GDM1 (cell line): ENCODE measurements around the gene ANKRD33B.
"Not testable (repeated sequence)": the region's sequence is repeated elsewhere in the genome, so short reads cannot be mapped to it uniquely, and the experiment has no call there.

ENCODE experiments used
- DNase-seq: peaks from one replicate; lab custom pipeline; 2025; lab: John Stamatoyannopoulos, UW

The ANKRD33B gene

GRCh38 chr5:10660720-10661387, 97.0 kb downstream of the ANKRD33B start:
- no peak for DNase-seq

GRCh38 chr5:10661401-10661800, 97.5 kb downstream of the ANKRD33B start:
- no peak for DNase-seq

DNA sequence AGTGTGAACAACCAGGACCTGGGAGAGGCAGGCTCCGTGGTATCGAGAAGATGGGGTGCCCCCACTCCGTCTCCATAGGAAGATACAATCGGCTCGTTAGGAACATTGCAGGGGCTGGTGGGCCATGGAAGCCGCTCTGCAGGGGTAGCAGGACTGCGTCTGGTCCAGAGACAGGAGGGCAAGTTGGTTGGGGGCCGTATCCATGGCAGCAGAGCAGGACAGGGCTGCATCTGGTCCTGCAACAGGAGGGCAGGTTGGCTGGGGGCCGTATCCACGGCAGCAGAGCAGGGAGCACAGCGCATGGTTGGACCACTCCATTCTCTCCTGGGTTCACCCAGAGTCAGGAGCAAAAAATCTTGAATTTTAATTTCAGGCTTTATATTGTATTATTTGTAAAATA, 98.2 kb downstream of the ANKRD33B start:
- DNase-seq, result no peak

GRCh38 chr5:10662661-10663488, 99.0 kb downstream of the ANKRD33B start:
- DNase-seq, result no peak

DNA sequence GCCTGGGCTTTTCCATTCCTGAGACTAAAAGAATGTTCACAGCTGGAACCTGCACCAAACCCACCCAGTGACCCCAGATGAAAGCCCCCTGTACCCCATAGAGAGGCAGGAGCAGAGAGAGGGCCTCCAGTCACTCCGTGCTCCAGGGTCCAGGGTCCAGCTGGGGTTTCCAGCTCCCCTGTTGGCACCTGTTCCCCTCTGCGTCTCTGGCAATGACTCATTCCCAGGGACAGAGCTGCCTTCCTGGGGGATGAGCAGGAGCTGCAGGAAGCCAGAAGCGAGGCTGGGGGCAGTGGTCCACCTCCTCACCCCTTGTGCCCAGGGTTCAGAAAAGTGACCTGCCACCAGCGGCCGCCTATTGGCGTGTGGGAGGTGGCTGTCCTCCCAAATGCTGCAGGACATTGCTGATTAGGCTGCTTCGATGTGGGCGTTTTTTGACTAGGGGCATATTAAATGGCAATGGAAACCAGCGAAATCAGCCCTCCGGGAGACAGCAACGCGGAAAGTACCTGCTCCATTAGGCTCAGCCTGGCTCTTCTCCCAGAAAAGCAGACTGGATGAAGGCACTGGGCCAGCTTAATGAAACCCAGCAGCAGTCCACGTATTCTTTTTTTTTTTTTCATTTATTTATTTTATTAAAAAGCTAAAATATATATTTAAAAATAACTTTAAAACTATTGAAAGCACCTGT, 99.8 kb downstream of the ANKRD33B start:
- DNase-seq, result no peak

- not testable (repeated sequence) for DNase-seq
Observed at GRCh38 chr5:10664180-10664769, 100.4 kb downstream of the ANKRD33B start.

- DNase-seq, result no peak
Observed at GRCh38 chr5:10665799-10666198, 101.9 kb downstream of the ANKRD33B start.

DNA sequence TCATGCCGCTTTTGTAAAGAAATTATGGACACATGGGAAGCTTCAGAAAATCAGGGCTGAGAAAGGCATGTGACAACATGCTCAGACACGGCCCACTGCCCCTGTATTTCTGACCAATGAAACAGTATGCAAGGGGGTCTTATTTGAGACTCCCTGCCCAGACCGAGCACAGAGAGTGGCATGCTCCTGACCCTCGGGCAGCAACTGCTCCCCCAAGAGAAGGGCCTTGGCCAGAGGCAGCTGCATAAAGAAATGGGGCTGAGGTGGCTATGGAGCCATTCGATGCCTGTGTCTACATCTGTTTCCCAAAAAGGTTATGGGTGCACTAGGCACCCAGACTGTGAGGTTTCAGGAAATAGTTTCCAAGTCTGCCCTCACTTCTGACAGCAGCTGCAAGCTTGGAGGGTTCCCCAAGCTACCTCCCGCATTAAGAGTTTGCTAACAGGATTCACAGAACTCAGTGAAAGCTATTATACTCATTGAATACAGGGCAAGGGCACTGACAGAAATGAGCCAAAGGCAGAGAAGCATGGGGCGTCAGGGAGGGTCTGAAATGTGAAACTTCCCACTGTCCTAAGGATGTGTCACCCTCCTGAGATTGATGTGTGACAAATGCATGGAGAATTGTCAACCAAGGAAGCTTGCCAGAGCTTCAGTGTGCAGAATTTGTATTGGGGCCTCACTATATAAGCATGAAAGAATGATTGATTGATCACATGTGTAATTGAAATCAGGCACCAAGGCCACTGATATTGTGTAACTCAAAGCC, 102.8 kb downstream of the ANKRD33B start:
- DNase-seq, result no peak

- DNase-seq, result no peak
Observed at GRCh38 chr5:10667431-10668057, 103.7 kb downstream of the ANKRD33B start.

- no peak for DNase-seq
Observed at GRCh38 chr5:10668697-10669096, 104.8 kb downstream of the ANKRD33B start.

GRCh38 chr5:10669983-10670382, 106.1 kb downstream of the ANKRD33B start:
- DNase-seq, result no peak

DNA sequence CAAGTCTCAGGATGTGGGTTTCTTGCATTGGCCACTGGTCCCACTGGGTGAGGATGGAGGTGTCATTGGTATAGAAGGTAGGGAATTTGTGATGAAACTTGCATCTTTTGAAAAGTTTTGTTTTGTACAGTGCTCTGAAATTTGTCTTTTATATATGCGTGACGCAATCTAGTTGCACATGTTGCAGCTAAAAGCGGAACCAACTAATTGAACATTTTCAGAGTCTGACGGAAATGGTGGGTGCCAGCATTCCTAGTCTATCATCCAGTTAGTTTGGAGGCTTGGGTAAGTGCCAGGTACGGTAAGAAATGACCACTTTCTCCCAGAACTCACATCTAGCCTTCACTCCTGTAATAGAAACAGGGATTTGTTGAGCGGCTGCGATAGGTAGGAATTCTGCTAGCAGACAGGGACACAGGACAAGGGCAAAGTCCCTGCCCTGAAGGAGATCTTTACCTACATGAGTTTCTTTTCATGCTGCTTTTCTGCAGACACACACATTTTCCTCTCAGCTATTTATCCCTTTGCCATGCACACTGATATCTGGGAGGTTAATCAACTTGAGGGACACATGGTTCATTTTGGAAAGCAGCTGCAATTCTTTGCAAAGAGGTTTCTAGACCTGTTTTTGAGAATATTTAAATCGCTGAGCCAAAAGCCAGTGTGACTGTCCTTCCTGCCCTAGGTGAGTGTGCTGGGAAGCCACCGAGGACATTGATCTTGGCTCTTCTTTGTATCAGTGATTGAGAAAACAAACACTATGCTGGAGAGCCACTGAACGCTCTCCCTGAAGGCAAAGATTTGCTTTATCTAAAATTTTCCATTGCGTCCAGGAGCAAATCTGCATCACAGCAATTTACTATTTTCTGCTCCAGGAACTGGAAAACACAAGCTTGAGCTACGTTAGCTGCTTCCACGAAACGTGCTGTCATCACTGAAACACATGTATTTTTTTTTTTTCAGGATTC, 107.5 kb downstream of the ANKRD33B start:
- DNase-seq, result no peak

DNA sequence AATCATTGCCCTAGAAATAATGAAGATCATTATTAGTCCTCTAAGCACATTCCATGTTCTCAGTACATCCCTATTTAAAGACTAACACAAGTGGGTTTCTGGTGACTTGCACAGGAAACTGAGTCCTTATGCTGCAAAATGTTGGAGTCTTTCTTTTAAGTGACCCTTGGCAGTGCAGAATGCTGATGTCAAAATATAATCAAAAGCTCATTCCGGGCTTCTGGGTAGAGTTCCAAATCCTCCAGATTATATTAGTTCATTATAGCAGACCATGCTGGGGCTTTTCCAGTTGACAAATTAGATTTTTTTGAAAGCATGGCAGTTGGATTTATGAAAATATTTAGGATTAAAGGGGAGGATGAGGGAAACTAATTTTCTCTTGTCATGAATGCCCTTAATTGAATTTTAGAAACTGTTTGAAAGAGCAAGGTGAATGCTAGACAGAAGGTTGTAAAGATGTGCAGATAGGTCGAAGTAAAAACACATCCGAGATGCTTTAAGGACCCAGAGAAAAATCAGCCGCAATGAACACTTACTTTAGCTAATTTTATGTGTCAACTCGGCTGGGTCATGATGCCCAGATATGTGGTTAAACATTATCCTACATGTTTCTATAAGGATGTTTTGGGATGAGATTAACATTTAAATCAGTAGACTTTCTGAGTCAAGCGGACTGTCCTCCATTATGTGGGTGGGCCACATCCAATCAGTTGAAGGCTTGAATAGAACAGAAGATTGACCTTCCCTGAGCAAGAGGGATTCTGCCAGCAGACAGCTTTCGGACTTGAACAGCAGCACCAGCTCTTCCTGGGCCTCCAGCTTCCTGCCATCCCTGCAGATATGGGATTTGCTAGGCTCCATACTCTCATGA, 108.5 kb downstream of the ANKRD33B start:
- DNase-seq, result no peak

DNA sequence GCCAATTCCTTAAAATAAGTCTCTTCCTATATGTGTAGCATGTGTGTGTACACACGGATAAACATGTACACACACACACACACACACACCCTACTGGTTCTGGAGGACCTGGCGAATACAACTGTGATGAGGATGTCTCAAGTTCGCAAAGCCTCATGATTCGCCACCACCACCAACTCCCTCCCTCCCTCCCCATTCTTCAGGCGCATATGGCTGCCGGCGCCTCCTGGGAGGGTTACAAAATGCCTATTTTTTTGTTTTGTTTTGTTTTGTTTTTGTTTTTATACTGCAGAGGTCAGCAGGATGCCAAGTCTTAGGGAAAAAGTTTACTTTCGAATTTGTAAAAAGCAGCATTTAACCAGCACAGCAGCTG, 109.1 kb downstream of the ANKRD33B start:
- DNase-seq, result no peak

- no peak for DNase-seq
Observed at GRCh38 chr5:10673407-10673806, 109.5 kb downstream of the ANKRD33B start.

DNA sequence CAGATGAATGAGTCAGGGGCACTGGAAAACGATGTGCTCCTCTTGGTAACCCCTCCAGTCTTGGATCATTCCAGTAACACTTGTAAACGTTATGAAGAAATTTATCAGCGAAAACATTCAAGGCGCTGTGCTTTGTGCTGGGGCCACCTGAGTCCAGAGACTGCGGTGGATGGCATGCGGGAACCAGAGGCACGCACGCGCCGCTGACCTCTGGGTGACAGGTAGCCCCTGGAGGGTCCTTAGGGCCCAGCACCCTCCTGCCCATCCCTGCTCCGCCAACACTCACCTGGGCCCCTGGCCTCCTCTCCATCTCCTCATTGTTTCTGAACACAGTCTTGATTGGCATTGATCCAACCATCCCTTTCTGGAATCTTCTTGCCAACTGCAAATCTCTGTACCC, 110.2 kb downstream of the ANKRD33B start:
- no peak for DNase-seq

DNA sequence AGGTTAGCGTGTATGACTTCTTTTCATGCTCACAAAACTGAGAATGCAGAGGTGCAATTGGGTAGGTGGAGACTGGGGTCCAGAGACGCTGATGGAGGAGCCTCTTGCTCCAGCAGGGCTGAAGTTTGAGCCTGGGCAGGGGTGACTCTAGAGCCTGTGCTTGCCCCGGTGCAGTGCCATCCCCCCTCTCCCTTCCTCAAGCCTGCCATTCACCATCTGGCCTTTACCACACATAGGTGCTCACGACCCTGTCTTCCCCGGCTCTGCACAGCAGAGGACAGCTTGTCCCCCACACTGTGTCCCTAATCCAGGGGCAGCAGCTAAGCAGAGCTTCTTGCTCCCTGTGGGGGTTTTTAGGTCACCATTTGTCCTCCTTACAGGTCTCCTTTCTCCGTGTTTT, 110.7 kb downstream of the ANKRD33B start:
- no peak for DNase-seq

DNA sequence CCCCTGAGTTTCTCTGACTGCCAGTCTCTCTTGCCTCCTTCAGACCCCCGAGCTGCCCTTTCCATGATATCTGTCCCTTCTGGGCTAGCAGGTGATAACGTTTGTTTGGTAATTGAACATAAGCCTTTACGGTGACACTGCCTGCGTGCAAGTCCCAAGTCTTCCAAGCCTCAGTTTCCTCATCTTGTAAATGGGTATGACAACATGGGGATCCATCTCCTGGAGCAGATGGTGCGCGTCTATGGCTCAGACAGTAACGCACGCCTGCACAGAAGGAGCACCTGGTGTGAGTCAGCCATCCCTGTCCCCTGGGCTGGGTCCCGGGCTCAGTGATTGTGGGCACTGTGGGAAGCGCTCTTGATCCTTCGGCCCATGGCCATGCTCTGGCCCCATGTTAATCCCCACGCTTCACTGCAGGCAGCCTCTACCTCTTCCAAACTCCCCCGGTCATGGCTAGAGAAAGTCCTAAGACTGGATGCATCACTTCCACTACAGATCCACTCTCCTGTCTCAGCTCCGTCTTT, 111.4 kb downstream of the ANKRD33B start:
- DNase-seq, result no peak

DNA sequence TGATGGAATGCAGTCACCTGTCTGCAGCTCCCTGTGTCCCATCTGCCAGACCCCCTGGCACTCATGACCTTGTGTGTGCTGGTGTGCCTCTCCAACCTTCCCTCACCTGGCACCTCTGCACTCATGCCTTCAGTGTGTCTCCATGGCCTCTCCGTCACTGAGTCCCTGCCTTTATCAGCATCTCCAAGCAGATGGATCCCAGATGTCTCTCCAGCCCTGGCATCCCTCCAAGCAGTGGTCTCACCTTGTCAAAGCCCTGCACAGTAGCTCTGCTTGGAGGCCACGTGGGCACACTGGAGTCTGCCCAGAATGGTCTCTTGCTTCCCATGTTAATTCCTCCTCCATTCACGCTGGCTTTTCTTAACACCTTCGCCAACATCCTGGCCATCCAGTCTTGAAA, 112.4 kb downstream of the ANKRD33B start:
- DNase-seq, result no peak
